ENCODE data around the gene TIGD6. TPM values are rescaled to one million over a fixed set of nuclear protein-coding genes. Genes with fewer than 3 reads are reported as not detected.

TIGD6 gene
- total RNA-seq (1 to 10 TPM; 4.5 to 5.0 TPM), polyA plus RNA-seq (1 to 10 TPM; 3.0 to 3.9 TPM)
- long read RNA-seq, donor 1, full-length matches to known transcripts, result 4 of 4 reads
- long read RNA-seq, donor 1, partial matches to known transcripts, result 0 of 4 reads
- long read RNA-seq, donor 1, other reads (novel, unspliced or antisense), result 0 of 4 reads
- long read RNA-seq, donor 2, result 0 reads
- long read RNA-seq, donor 3, partial matches to known transcripts, result 0 of 1 reads
- long read RNA-seq, donor 3, other reads (novel, unspliced or antisense), result 0 of 1 reads
- long read RNA-seq, donor 4, result 0 reads
- long read RNA-seq, donor 5, full-length matches to known transcripts, result 3 of 3 reads
- long read RNA-seq, donor 5, partial matches to known transcripts, result 0 of 3 reads
- long read RNA-seq, donor 5, other reads (novel, unspliced or antisense), result 0 of 3 reads

DNA sequence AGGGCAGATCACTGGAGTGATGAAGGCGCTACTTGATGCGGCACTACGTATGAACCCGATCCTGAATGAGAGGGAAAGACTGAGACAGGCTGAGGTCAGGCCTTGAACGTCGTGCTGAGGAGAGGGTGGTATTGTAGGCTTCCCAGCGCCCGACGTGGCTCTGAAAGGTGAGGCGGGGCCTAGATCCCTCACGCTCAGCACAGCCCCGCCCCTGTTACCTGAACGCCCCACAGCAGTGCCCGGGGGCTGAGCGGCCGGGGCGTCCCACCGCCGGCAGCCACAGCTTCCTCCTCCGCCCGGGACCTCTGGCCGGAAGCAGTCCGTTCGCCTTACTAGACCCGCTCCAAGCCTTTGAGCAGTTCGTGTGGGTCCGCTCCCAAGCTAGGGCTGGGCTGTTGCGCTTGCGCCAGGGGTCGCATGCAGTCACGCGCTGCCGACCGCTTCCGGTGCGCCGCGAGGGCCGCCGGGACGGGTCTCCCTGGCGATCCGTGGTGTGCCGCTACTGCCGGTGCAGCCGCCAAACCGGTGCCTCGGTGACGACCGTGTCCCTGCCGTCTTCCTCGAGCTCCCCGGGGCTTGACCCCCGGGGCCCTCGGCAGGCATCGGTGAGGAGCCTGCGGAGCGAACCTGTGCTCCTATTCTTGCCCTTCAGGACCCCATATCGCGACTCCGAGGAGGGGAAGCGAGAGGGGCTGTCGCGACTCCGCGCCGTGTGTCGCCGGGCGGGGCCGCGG, at the start of gene TIGD6, which contains the start of gene HMGXB3:
Gene TIGD6 (minus strand): TSS at position 399 of the 734 bp plus-strand sequence. CDS start 4,306 bp downstream, outside the sequence.
Gene HMGXB3 (plus strand): TSS at position 484 of the 734 bp plus-strand sequence. CDS start 4,114 bp downstream, outside the sequence.
- Histone ChIP-seq H3K9ac (ENCODE audit: insufficient read depth in 1 of 2, low read length in 2 of 2) (peak within 1 kb of the TSS; percentile 91 to 92), H3K4me3 (peak within 1 kb of the TSS; percentile 91), H3K27me3 (ENCODE audit: control insufficient read depth in 3 of 3, insufficient read depth in 3 of 3, low read length in 2 of 3) (no peaks in the 10 kb centered on the region), H3K36me3 (ENCODE audit: control insufficient read depth in 4 of 4, insufficient read depth in 4 of 4, low read length in 4 of 4) (peaks cover 4 to 8% (median 7%) of the 10 kb centered on the region in 4 donors), H3K9me3 (ENCODE audit: control insufficient read depth in 4 of 4, insufficient read depth in 3 of 4, low read length in 3 of 4) (no peaks in the 10 kb centered on the region), H3K4me1 (ENCODE audit: control insufficient read depth in 5 of 5, insufficient read depth in 5 of 5, low read length in 5 of 5) (peaks cover 2 to 27% (median 16%) of the 10 kb centered on the region in 5 donors), H3K27ac (ENCODE audit: low read depth in 1 of 2, low read length in 1 of 2) (peak within 1 kb of the TSS; percentile 98)
- TF ChIP-seq, protein P1, sequence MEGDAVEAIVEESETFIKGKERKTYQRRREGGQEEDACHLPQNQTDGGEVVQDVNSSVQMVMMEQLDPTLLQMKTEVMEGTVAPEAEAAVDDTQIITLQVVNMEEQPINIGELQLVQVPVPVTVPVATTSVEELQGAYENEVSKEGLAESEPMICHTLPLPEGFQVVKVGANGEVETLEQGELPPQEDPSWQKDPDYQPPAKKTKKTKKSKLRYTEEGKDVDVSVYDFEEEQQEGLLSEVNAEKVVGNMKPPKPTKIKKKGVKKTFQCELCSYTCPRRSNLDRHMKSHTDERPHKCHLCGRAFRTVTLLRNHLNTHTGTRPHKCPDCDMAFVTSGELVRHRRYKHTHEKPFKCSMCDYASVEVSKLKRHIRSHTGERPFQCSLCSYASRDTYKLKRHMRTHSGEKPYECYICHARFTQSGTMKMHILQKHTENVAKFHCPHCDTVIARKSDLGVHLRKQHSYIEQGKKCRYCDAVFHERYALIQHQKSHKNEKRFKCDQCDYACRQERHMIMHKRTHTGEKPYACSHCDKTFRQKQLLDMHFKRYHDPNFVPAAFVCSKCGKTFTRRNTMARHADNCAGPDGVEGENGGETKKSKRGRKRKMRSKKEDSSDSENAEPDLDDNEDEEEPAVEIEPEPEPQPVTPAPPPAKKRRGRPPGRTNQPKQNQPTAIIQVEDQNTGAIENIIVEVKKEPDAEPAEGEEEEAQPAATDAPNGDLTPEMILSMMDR (IDR thresholded peaks at IDR 0.05; ENCODE audit: control extremely low read depth, extremely low read depth), result no peak
- DNase-seq, result peak; percentile 96 to 98 (median 96)
- peak; percentile 94 for ATAC-seq (ENCODE audit: insufficient read depth, low FRiP score)
- WGBS, 2 donors, result 0% methylated on average over 62 to 72 of the region's 72 CpGs

DNA sequence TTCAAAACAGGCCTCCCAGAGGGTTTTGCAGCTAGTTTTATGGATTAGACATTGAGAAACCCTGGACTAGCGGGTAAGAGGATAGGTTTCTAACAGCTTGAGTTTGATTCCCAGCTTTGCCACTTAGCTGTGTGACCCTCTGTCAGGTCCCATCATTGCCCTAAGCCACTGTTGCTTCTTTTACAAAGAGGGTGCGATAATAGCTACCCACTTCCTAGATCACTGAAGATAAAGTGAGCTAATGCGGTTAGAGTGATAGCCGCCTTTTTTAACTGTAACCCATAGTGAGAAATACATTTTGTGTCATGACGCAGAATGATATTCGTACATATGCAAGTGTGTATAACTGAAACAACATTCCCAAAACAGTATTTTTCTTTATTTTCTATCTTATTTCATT, 45.6 kb upstream of the TIGD6 start:
- Histone ChIP-seq H3K4me3 (no peak overlapping the region), H3K9ac (ENCODE audit: insufficient read depth in 1 of 2, low read length in 2 of 2) (no peak overlapping the region), H3K27me3 (ENCODE audit: control insufficient read depth in 3 of 3, insufficient read depth in 3 of 3, low read length in 2 of 3) (no peaks in the 10 kb centered on the region), H3K4me1 (ENCODE audit: control insufficient read depth in 5 of 5, insufficient read depth in 5 of 5, low read length in 5 of 5) (peaks cover 4 to 15% (median 8%) of the 10 kb centered on the region in 5 donors), H3K9me3 (ENCODE audit: control insufficient read depth in 4 of 4, insufficient read depth in 3 of 4, low read length in 3 of 4) (peaks cover 0 to 3% (median 0%) of the 10 kb centered on the region in 4 donors), H3K27ac (ENCODE audit: low read depth in 1 of 2, low read length in 1 of 2) (no peak overlapping the region), H3K36me3 (ENCODE audit: control insufficient read depth in 4 of 4, insufficient read depth in 4 of 4, low read length in 4 of 4) (peaks cover 27 to 65% (median 47%) of the 10 kb centered on the region in 4 donors)
- DNase-seq (no peak), ATAC-seq (ENCODE audit: insufficient read depth, low FRiP score) (no peak)
- WGBS, 2 donors, result 72 to 92% methylated on average over 6 of the region's 6 CpGs
- TF ChIP-seq, protein P1 (IDR thresholded peaks at IDR 0.05; ENCODE audit: control extremely low read depth, extremely low read depth), result no peak

DNA sequence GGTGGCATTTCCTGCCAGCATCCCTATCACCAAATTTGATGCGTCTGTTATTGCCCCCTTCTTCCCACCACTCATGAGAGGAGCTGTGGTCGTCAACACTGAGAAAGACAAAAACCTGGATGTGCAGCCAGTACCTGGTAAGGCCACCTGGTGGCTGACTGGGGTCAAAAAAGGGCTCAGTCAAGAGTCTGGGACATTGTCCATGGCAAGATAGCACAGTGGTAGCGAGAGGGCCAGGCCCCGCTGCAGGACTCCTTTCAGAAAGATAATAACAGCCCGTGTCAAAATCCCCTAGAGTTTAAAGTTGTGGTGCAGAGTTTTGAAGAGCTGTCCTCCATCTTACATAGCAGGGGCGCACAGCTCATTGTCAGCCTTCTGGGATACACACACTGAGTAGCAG, 45.1 kb upstream of the TIGD6 start:
- Histone ChIP-seq H3K27me3 (ENCODE audit: control insufficient read depth in 3 of 3, insufficient read depth in 3 of 3, low read length in 2 of 3) (no peaks in the 10 kb centered on the region), H3K36me3 (ENCODE audit: control insufficient read depth in 4 of 4, insufficient read depth in 4 of 4, low read length in 4 of 4) (peaks cover 32 to 64% (median 47%) of the 10 kb centered on the region in 4 donors), H3K27ac (ENCODE audit: low read depth in 1 of 2, low read length in 1 of 2) (no peak overlapping the region), H3K4me1 (ENCODE audit: control insufficient read depth in 5 of 5, insufficient read depth in 5 of 5, low read length in 5 of 5) (peaks cover 4 to 15% (median 8%) of the 10 kb centered on the region in 5 donors), H3K4me3 (no peak overlapping the region), H3K9me3 (ENCODE audit: control insufficient read depth in 4 of 4, insufficient read depth in 3 of 4, low read length in 3 of 4) (peaks cover 0 to 3% (median 0%) of the 10 kb centered on the region in 4 donors), H3K9ac (ENCODE audit: insufficient read depth in 1 of 2, low read length in 2 of 2) (no peak overlapping the region)
- 90 to 92% methylated on average over 6 of the region's 6 CpGs for WGBS, 2 donors
- TF ChIP-seq, protein P1 (IDR thresholded peaks at IDR 0.05; ENCODE audit: control extremely low read depth, extremely low read depth), result no peak
- DNase-seq, result no peak
- no peak for ATAC-seq (ENCODE audit: insufficient read depth, low FRiP score)

Data from lung (tissue), 16 donors.